ENCODE data around the gene NTN1. TPM values are rescaled to one million over a fixed set of nuclear protein-coding genes. Genes with fewer than 3 reads are reported as not detected.

NTN1 gene
- total RNA-seq, 1 experiment from 2014 or later, result 0.94 TPM

GRCh38 chr17:9044772-9045463 lies 23.6 kb downstream of the NTN1 start:
- no peaks in the 10 kb centered on the region for H3K36me3 Mint-ChIP-seq (ENCODE audit: insufficient read depth, unreplicated experiment)
- TF ChIP-seq CTCF (IDR thresholded peaks at IDR 0.05; ENCODE audit: unreplicated experiment), result no peak
- CTCF ChIA-PET, result no interaction called here
- no peak overlapping the region for H3K27ac Mint-ChIP-seq (ENCODE audit: unreplicated experiment)
- no TSS peak for BruUV-seq (replicated peaks)
- intact Hi-C loops (cut with micrococcal nuclease; ENCODE audit: unreplicated experiment), result no loop called here
- DNase-seq, result no peak
- H3K9me3 Mint-ChIP-seq (ENCODE audit: low read depth, unreplicated experiment), result no peaks in the 10 kb centered on the region
- H3K4me3 Mint-ChIP-seq (ENCODE audit: low read depth, unreplicated experiment), result no peak overlapping the region
- H3K4me1 Mint-ChIP-seq (ENCODE audit: low read depth, unreplicated experiment), result no peaks in the 10 kb centered on the region
- H3K27me3 Mint-ChIP-seq (ENCODE audit: unreplicated experiment), result peaks cover 13% of the 10 kb centered on the region

- no TSS peak for BruUV-seq (replicated peaks)
- H3K27me3 Mint-ChIP-seq (ENCODE audit: unreplicated experiment), result peaks cover 2% of the 10 kb centered on the region
- no peak for TF ChIP-seq CTCF (IDR thresholded peaks at IDR 0.05; ENCODE audit: unreplicated experiment)
- H3K36me3 Mint-ChIP-seq (ENCODE audit: insufficient read depth, unreplicated experiment), result no peaks in the 10 kb centered on the region
- no peak overlapping the region for H3K27ac Mint-ChIP-seq (ENCODE audit: unreplicated experiment)
- CTCF ChIA-PET, result no interaction called here
- no peaks in the 10 kb centered on the region for H3K9me3 Mint-ChIP-seq (ENCODE audit: low read depth, unreplicated experiment)
- DNase-seq, result peak; percentile 63
- H3K4me1 Mint-ChIP-seq (ENCODE audit: low read depth, unreplicated experiment), result no peaks in the 10 kb centered on the region
- intact Hi-C loops (cut with micrococcal nuclease; ENCODE audit: unreplicated experiment), result no loop called here
- no peak overlapping the region for H3K4me3 Mint-ChIP-seq (ENCODE audit: low read depth, unreplicated experiment)
These were observed 29.6 kb downstream of the NTN1 start for GRCh38 chr17:9050801-9051401.

GRCh38 chr17:9051561-9051960 lies 30.3 kb downstream of the NTN1 start:
- Mint-ChIP-seq H3K4me1 (ENCODE audit: low read depth, unreplicated experiment) (no peaks in the 10 kb centered on the region), H3K36me3 (ENCODE audit: insufficient read depth, unreplicated experiment) (no peaks in the 10 kb centered on the region), H3K9me3 (ENCODE audit: low read depth, unreplicated experiment) (no peaks in the 10 kb centered on the region), H3K27ac (ENCODE audit: unreplicated experiment) (no peak overlapping the region), H3K27me3 (ENCODE audit: unreplicated experiment) (no peaks in the 10 kb centered on the region), H3K4me3 (ENCODE audit: low read depth, unreplicated experiment) (no peak overlapping the region)
- no peak for TF ChIP-seq CTCF (IDR thresholded peaks at IDR 0.05; ENCODE audit: unreplicated experiment)
- intact Hi-C loops (cut with micrococcal nuclease; ENCODE audit: unreplicated experiment), result no loop called here
- BruUV-seq (replicated peaks), result no TSS peak
- CTCF ChIA-PET, result no interaction called here
- no peak for DNase-seq

- DNase-seq, result no peak
- TF ChIP-seq CTCF (IDR thresholded peaks at IDR 0.05; ENCODE audit: unreplicated experiment), result no peak
- H3K9me3 Mint-ChIP-seq (ENCODE audit: low read depth, unreplicated experiment), result no peaks in the 10 kb centered on the region
- peaks cover 7% of the 10 kb centered on the region for H3K4me1 Mint-ChIP-seq (ENCODE audit: low read depth, unreplicated experiment)
- BruUV-seq (replicated peaks), result no TSS peak
- intact Hi-C loops (cut with micrococcal nuclease; ENCODE audit: unreplicated experiment), result no loop called here
- CTCF ChIA-PET, result no interaction called here
- no peaks in the 10 kb centered on the region for H3K36me3 Mint-ChIP-seq (ENCODE audit: insufficient read depth, unreplicated experiment)
- no peak overlapping the region for H3K4me3 Mint-ChIP-seq (ENCODE audit: low read depth, unreplicated experiment)
- no peak overlapping the region for H3K27ac Mint-ChIP-seq (ENCODE audit: unreplicated experiment)
- H3K27me3 Mint-ChIP-seq (ENCODE audit: unreplicated experiment), result peaks cover 11% of the 10 kb centered on the region
These were observed 31.6 kb downstream of the NTN1 start for GRCh38 chr17:9052921-9053320.

Data from Calu3 (cell line).